ENCODE results near the gene RHBG. TPM values are rescaled to one million over a fixed set of nuclear protein-coding genes. Genes with fewer than 3 reads are reported as not detected.
"Not testable (repeated sequence)": the region's sequence is repeated elsewhere in the genome, so short reads cannot be mapped to it uniquely, and the experiment has no call there.

RHBG gene
- total RNA-seq, 1 donor from 2014 or later, result not detected

- Mint-ChIP-seq H3K9me3 (no peaks in the 10 kb centered on the region), H3K27ac (no peak overlapping the region), H3K27me3 (ENCODE audit: low read depth) (peaks cover 60% of the 10 kb centered on the region), H3K4me1 (ENCODE audit: low read depth) (no peaks in the 10 kb centered on the region), H3K4me3 (ENCODE audit: low read depth) (no peak overlapping the region), H3K36me3 (ENCODE audit: low read depth) (no peaks in the 10 kb centered on the region)
- no peak for DNase-seq (ENCODE audit: low spot score)
- intact Hi-C loops (cut with micrococcal nuclease), result no loop called here
These were observed 1.4 kb upstream of the RHBG start for GRCh38 chr1:156367383-156368156.

GRCh38 chr1:156368157-156368658 lies 803 bp upstream of the RHBG start:
- intact Hi-C loops (cut with micrococcal nuclease), result no loop called here

GRCh38 chr1:156369685-156370286 lies 775 bp downstream of the RHBG start:
- peaks cover 59% of the 10 kb centered on the region for H3K27me3 Mint-ChIP-seq (ENCODE audit: low read depth)
- intact Hi-C loops (cut with micrococcal nuclease); H3K4me1 Mint-ChIP-seq (ENCODE audit: low read depth): not testable (repeated sequence)

More at GRCh38 chr1:156368157-156368658, 803 bp upstream of the RHBG start:
- no peak for DNase-seq (ENCODE audit: low spot score)
- Mint-ChIP-seq H3K36me3 (ENCODE audit: low read depth) (no peaks in the 10 kb centered on the region), H3K4me3 (ENCODE audit: low read depth) (no peak overlapping the region), H3K9me3 (no peaks in the 10 kb centered on the region), H3K4me1 (ENCODE audit: low read depth) (no peaks in the 10 kb centered on the region), H3K27me3 (ENCODE audit: low read depth) (peaks cover 61% of the 10 kb centered on the region), H3K27ac (no peak overlapping the region)

GRCh38 chr1:156371553-156372264 lies 2.7 kb downstream of the RHBG start:
- H3K27me3 Mint-ChIP-seq (ENCODE audit: low read depth), result peaks cover 52% of the 10 kb centered on the region
- H3K27ac Mint-ChIP-seq, result no peak overlapping the region

More at GRCh38 chr1:156369685-156370286, 775 bp downstream of the RHBG start:
- not testable (repeated sequence) for DNase-seq (ENCODE audit: low spot score); H3K4me3 Mint-ChIP-seq (ENCODE audit: low read depth); H3K36me3 Mint-ChIP-seq (ENCODE audit: low read depth); H3K9me3 Mint-ChIP-seq; H3K27ac Mint-ChIP-seq

GRCh38 chr1:156372265-156372586 lies 3.2 kb downstream of the RHBG start:
- intact Hi-C loops (cut with micrococcal nuclease), result no loop called here
- no peaks in the 10 kb centered on the region for H3K9me3 Mint-ChIP-seq
- no peak overlapping the region for H3K4me3 Mint-ChIP-seq (ENCODE audit: low read depth)
- no peak overlapping the region for H3K27ac Mint-ChIP-seq
- H3K36me3 Mint-ChIP-seq (ENCODE audit: low read depth), result no peaks in the 10 kb centered on the region
- H3K4me1 Mint-ChIP-seq (ENCODE audit: low read depth), result no peaks in the 10 kb centered on the region
- peaks cover 53% of the 10 kb centered on the region for H3K27me3 Mint-ChIP-seq (ENCODE audit: low read depth)
- no peak for DNase-seq (ENCODE audit: low spot score)

More at GRCh38 chr1:156371553-156372264, 2.7 kb downstream of the RHBG start:
- Mint-ChIP-seq H3K4me1 (ENCODE audit: low read depth) (no peaks in the 10 kb centered on the region), H3K36me3 (ENCODE audit: low read depth) (no peaks in the 10 kb centered on the region), H3K4me3 (ENCODE audit: low read depth) (no peak overlapping the region), H3K9me3 (no peaks in the 10 kb centered on the region)
- intact Hi-C loops (cut with micrococcal nuclease), result no loop called here
- DNase-seq (ENCODE audit: low spot score), result no peak

GRCh38 chr1:156372876-156373275 lies 3.9 kb downstream of the RHBG start:
- no peak for DNase-seq (ENCODE audit: low spot score)
- H3K9me3 Mint-ChIP-seq, result no peaks in the 10 kb centered on the region
- H3K4me3 Mint-ChIP-seq (ENCODE audit: low read depth), result no peak overlapping the region
- H3K27me3 Mint-ChIP-seq (ENCODE audit: low read depth), result peaks cover 49% of the 10 kb centered on the region
- H3K4me1 Mint-ChIP-seq (ENCODE audit: low read depth), result no peaks in the 10 kb centered on the region
- intact Hi-C loops (cut with micrococcal nuclease), result no loop called here
- no peak overlapping the region for H3K27ac Mint-ChIP-seq
- no peaks in the 10 kb centered on the region for H3K36me3 Mint-ChIP-seq (ENCODE audit: low read depth)

- H3K27ac Mint-ChIP-seq, result no peak overlapping the region
- intact Hi-C loops (cut with micrococcal nuclease), result no loop called here
- peaks cover 43% of the 10 kb centered on the region for H3K27me3 Mint-ChIP-seq (ENCODE audit: low read depth)
- no peak for DNase-seq (ENCODE audit: low spot score)
- H3K4me3 Mint-ChIP-seq (ENCODE audit: low read depth), result no peak overlapping the region
- H3K36me3 Mint-ChIP-seq (ENCODE audit: low read depth), result no peaks in the 10 kb centered on the region
- H3K4me1 Mint-ChIP-seq (ENCODE audit: low read depth), result no peaks in the 10 kb centered on the region
- H3K9me3 Mint-ChIP-seq, result no peaks in the 10 kb centered on the region
These were observed 4.5 kb downstream of the RHBG start for GRCh38 chr1:156373546-156373945.

- Mint-ChIP-seq H3K36me3 (ENCODE audit: low read depth) (no peaks in the 10 kb centered on the region), H3K4me3 (ENCODE audit: low read depth) (no peak overlapping the region), H3K9me3 (no peaks in the 10 kb centered on the region), H3K27ac (no peak overlapping the region), H3K27me3 (ENCODE audit: low read depth) (peaks cover 30% of the 10 kb centered on the region), H3K4me1 (ENCODE audit: low read depth) (no peaks in the 10 kb centered on the region)
- intact Hi-C loops (cut with micrococcal nuclease), result no loop called here
- no peak for DNase-seq (ENCODE audit: low spot score)
These were observed 7.1 kb downstream of the RHBG start for GRCh38 chr1:156376146-156376545.

GRCh38 chr1:156376958-156377919 lies 8.2 kb downstream of the RHBG start:
- Mint-ChIP-seq H3K27ac (no peak overlapping the region), H3K36me3 (ENCODE audit: low read depth) (no peaks in the 10 kb centered on the region), H3K4me3 (ENCODE audit: low read depth) (no peak overlapping the region), H3K9me3 (no peaks in the 10 kb centered on the region), H3K27me3 (ENCODE audit: low read depth) (peaks cover 24% of the 10 kb centered on the region), H3K4me1 (ENCODE audit: low read depth) (no peaks in the 10 kb centered on the region)
- no peak for DNase-seq (ENCODE audit: low spot score)
- intact Hi-C loops (cut with micrococcal nuclease), result no loop called here

- Mint-ChIP-seq H3K9me3 (no peaks in the 10 kb centered on the region), H3K27me3 (ENCODE audit: low read depth) (peaks cover 18% of the 10 kb centered on the region), H3K4me3 (ENCODE audit: low read depth) (no peak overlapping the region), H3K4me1 (ENCODE audit: low read depth) (no peaks in the 10 kb centered on the region), H3K36me3 (ENCODE audit: low read depth) (no peaks in the 10 kb centered on the region), H3K27ac (no peak overlapping the region)
- intact Hi-C loops (cut with micrococcal nuclease), result no loop called here
- DNase-seq (ENCODE audit: low spot score), result no peak
These were observed 9.5 kb downstream of the RHBG start for GRCh38 chr1:156378557-156378956.

GRCh38 chr1:156379420-156380165 lies 10.6 kb downstream of the RHBG start:
- Mint-ChIP-seq H3K9me3 (no peaks in the 10 kb centered on the region), H3K4me1 (ENCODE audit: low read depth) (no peaks in the 10 kb centered on the region), H3K4me3 (ENCODE audit: low read depth) (no peak overlapping the region), H3K27ac (no peak overlapping the region), H3K36me3 (ENCODE audit: low read depth) (no peaks in the 10 kb centered on the region), H3K27me3 (ENCODE audit: low read depth) (peaks cover 13% of the 10 kb centered on the region)
- intact Hi-C loops (cut with micrococcal nuclease), result no loop called here
- DNase-seq (ENCODE audit: low spot score), result no peak

GRCh38 chr1:156382561-156382960 lies 13.6 kb downstream of the RHBG start:
- no peak for DNase-seq (ENCODE audit: low spot score)
- Mint-ChIP-seq H3K27me3 (ENCODE audit: low read depth) (peaks cover 20% of the 10 kb centered on the region), H3K4me1 (ENCODE audit: low read depth) (peaks cover 4% of the 10 kb centered on the region), H3K27ac (no peak overlapping the region), H3K4me3 (ENCODE audit: low read depth) (no peak overlapping the region), H3K9me3 (no peaks in the 10 kb centered on the region), H3K36me3 (ENCODE audit: low read depth) (no peaks in the 10 kb centered on the region)
- intact Hi-C loops (cut with micrococcal nuclease), result no loop called here

Data from activated T-helper 2 cell treated with anti-CD3 and anti-CD28 coated beads, Interferon-gamma antibody, Interleukin-2, Interleukin-4, amounts not matched to agents 10 μg/mL and 5 μg/mL and 100 μg/mL, durations not matched to agents 14 hours and 24 hours and 36 hours (primary cell).